A549 treated with AZD2906 at 1 μM for 4 hours (cell line): Measurements from ENCODE around the gene CTSF. TPM values are rescaled to one million over a fixed set of nuclear protein-coding genes. Genes with fewer than 3 reads are reported as not detected.

ENCODE experiments used
- total RNA-seq: library from RNA; stranded (reverse); fragments of 200-300 nt; extraction: Qiagen RNA extraction; gene quantifications from 5 replicates; pipeline ENCODE4 v1.2.3, GENCODE V29; 2022

Gene CTSF
- 31.7 to 39.8 TPM (median 33.7 TPM) in 5 replicates for total RNA-seq

DNA sequence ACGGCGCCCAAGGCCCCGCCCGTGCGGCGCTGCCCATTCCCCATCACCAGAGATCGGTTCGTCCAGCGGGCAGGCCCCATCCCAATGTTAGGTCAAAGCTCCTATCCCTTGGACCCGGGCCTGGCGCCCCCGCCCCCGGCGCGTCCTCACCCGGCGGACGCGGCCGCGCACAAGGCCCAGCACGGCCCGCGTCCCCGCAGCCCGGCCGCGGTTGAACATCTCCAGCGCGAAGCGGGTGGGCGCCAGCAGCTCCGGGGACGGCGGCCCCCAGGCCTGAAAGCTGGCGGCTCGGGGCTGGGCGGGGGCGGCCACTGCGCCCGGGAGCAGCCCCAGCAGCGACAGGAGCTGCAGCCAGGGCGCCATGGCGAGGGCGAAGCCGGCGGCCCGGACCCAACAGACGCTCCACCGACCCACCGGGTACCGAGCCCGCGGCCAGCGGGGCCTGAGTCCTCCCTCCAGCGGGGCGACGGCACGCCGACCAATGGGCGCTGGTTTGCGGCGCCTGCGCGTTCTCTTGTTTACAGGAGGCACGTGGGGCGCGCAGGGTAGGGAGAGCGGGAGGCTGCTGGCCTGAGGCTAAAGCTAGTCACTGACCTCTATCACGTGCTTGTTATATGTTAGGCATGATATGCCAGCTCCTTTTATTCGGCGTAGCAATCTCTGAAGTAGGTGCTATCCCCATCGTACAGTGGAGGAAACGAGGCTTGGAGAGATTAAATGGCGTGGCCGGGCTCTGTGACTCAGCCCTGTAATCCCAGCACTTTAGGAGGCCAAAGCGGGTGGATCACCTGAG is at the start of gene CTSF:
Gene CTSF (minus strand): TSS at position 483 of the 793 bp plus-strand sequence. CDS start 120 bp downstream, at position 363.

GRCh38 chr11:66616379-66617154 is 48.2 kb upstream of the CTSF start, which contains the start of gene RBM14:
Gene RBM14, plus strand, starts transcription at chr11:66616630. Its CDS starts 91 bp downstream, at chr11:66616721.

GRCh38 chr11:66592457-66593302 is 24.3 kb upstream of the CTSF start, which contains the start of the genes CCDC87 and CCS:
Gene CCDC87, minus strand, starts transcription at chr11:66593063. Its CDS starts 48 bp downstream, at chr11:66593015.
Gene CCS, plus strand, starts transcription at chr11:66593185. Its CDS starts 77 bp downstream, at chr11:66593262.

DNA sequence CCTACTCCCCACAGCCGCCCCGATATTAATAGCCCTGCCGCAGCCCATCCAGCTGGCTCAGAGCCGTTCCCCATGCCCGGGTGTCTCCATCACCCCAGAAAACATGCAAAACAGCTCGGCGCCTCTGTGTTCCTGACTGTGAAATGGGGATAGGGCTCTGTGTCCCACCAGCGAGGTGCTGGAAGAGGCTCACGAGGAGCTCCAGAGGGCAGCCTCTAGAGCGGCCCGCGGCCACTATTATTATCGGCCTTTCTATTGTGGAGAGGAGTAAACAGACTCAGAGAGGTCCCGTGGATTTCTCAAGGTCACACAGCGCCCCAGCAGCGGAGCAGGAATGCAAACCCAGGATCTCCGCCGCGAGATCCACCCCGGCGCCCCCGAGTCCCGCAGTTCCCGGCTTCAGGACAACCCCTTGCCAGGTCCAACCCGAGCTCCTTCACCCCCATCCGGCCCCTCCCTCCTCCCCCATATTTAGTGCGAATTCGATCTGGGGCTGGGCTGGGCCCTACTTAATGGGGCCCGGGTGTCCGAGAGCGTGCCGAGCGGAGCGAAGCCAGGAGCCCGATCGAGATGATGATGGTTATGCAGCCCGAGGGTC is 21.9 kb downstream of the CTSF start, which contains the start of gene ACTN3:
Gene ACTN3 (plus strand): TSS at position 536 of the 598 bp plus-strand sequence. CDS start 35 bp downstream, at position 571.

GRCh38 chr11:66545701-66546367 is 22.6 kb downstream of the CTSF start, which contains the start of gene ZDHHC24:
Gene ZDHHC24, minus strand, starts transcription at chr11:66546048. Its CDS starts 45 bp downstream, at chr11:66546003.

Other genes with a start within 250 kb of the CTSF start
- gene RIN1, start 232.2 kb downstream of the CTSF start, total RNA-seq: 22.0 to 34.3 TPM (median 31.6 TPM) in 5 replicates
- gene BRMS1, start 223.5 kb downstream of the CTSF start, total RNA-seq: 74.1 to 97.5 TPM (median 86.7 TPM) in 5 replicates
- 13.5 to 17.7 TPM (median 17.4 TPM) in 5 replicates for gene B4GAT1, start 221.0 kb downstream of the CTSF start, total RNA-seq
- gene SLC29A2, start 196.8 kb downstream of the CTSF start, total RNA-seq: 6.0 to 10.5 TPM (median 9.3 TPM) in 5 replicates
- gene NPAS4, start 147.6 kb downstream of the CTSF start, total RNA-seq: not detected in 5 replicates
- gene MRPL11, start 129.8 kb downstream of the CTSF start, total RNA-seq: 92.8 to 117 TPM (median 112 TPM) in 5 replicates
- 3.4 to 5.2 TPM (median 4.6 TPM) in 5 replicates for gene PELI3, start 101.7 kb downstream of the CTSF start, total RNA-seq
- gene DPP3, start 88.2 kb downstream of the CTSF start, total RNA-seq: 51.8 to 63.1 TPM (median 54.0 TPM) in 5 replicates
- gene BBS1, start 58.0 kb downstream of the CTSF start, total RNA-seq: 8.9 to 10.5 TPM (median 9.4 TPM) in 5 replicates
- gene ZDHHC24, start 22.6 kb downstream of the CTSF start, total RNA-seq: 7.0 to 14.5 TPM (median 13.6 TPM) in 5 replicates
- gene ACTN3, start 21.7 kb downstream of the CTSF start, total RNA-seq: 0.02 to 0.10 TPM (median 0.09 TPM) in 4 of 5 replicates, not detected in the other
- gene CCDC87, start 24.5 kb upstream of the CTSF start, total RNA-seq: 0.34 to 0.58 TPM (median 0.49 TPM) in 5 replicates
- gene CCS, start 24.6 kb upstream of the CTSF start, total RNA-seq: 23.6 to 30.6 TPM (median 27.5 TPM) in 5 replicates
- 57.5 to 80.4 TPM (median 64.7 TPM) in 5 replicates for gene RBM14, start 48.0 kb upstream of the CTSF start, total RNA-seq
- gene RBM4, start 70.1 kb upstream of the CTSF start, total RNA-seq: 127 to 149 TPM (median 132 TPM) in 5 replicates
- gene RBM4B, start 109.3 kb upstream of the CTSF start, total RNA-seq: 17.2 to 20.5 TPM (median 19.0 TPM) in 5 replicates
- gene SPTBN2, start 160.6 kb upstream of the CTSF start, total RNA-seq: 8.0 to 11.4 TPM (median 8.7 TPM) in 5 replicates